CD8-positive, alpha-beta memory T cell (primary cell): ENCODE results near the gene LGALS14. TPM values are rescaled to one million over a fixed set of nuclear protein-coding genes. Genes with fewer than 3 reads are reported as not detected.
"Not testable (repeated sequence)": the region's sequence is repeated elsewhere in the genome, so short reads cannot be mapped to it uniquely, and the experiment has no call there.

Source experiments
- CTCF ChIA-PET: fragments of 350-600 bp; sonication (Branson Sonifier 250); formaldehyde crosslinking; loops from one replicate; lab custom pipeline; 2021; ENCODE audit warnings: antibody characterized with exemption; lab: Charles Lee
- POLR2A ChIA-PET: fragments of 350-600 bp; sonication (Branson Sonifier 250); formaldehyde crosslinking; loops from one replicate; lab custom pipeline; 2021; ENCODE audit warnings: antibody characterized with exemption; lab: Charles Lee
- DNase-seq, 5 donors: peaks; one replicate each; pipeline versions ENCODE4 v3.0.0 to v3.0.0-alpha.2; 2020 to 2022; ENCODE audit warnings: mixed read lengths in 1 of 5
- H3K27ac ChIP-seq: one replicate; pipeline ENCODE4 v1.7.0; 2013; ENCODE audit warnings: low read depth, mild to moderate bottlenecking, low read length, moderate library complexity
- H3K27me3 ChIP-seq: 2 replicates; pipeline ENCODE4 v1.7.0; 2013; ENCODE audit warnings: low read length, mild to moderate bottlenecking; ENCODE audit not compliant: insufficient read depth, poor library complexity, severe bottlenecking
- H3K36me3 ChIP-seq: 2 replicates; pipeline ENCODE4 v1.7.0; 2013; ENCODE audit warnings: mild to moderate bottlenecking, low read length, moderate library complexity; ENCODE audit not compliant: insufficient read depth
- H3K4me1 ChIP-seq: 2 replicates; pipeline ENCODE4 v1.7.0; 2013; ENCODE audit warnings: mild to moderate bottlenecking, low read length, moderate library complexity; ENCODE audit not compliant: insufficient read depth
- H3K4me3 ChIP-seq: 2 replicates; pipeline ENCODE4 v1.7.0; 2013; ENCODE audit warnings: mild to moderate bottlenecking, low read length
- H3K9me3 ChIP-seq: 2 replicates; pipeline ENCODE4 v1.7.0; 2013; ENCODE audit warnings: mild to moderate bottlenecking, low read length
- H3K27ac Mint-ChIP-seq, 8 donors: one replicate each; pipeline ENCODE4 v1.8.0; 2020 to 2021; ENCODE audit warnings: mixed read lengths in 8 of 8, mild to moderate bottlenecking in 6 of 8, inconsistent platforms in 3 of 8, moderate library complexity in 3 of 8
- H3K27me3 Mint-ChIP-seq, 2 donors: one replicate each; pipeline ENCODE4 v1.8.0; 2020 to 2021; ENCODE audit warnings: mixed read lengths in 2 of 2, mild to moderate bottlenecking in 1 of 2, moderate library complexity in 1 of 2
- H3K36me3 Mint-ChIP-seq, 3 donors: one replicate each; pipeline ENCODE4 v1.8.0; 2020 to 2021; ENCODE audit warnings: mixed read lengths in 3 of 3, inconsistent platforms in 1 of 3, mild to moderate bottlenecking in 1 of 3
- H3K4me1 Mint-ChIP-seq, 3 donors: one replicate each; pipeline ENCODE4 v1.8.0; 2020 to 2021; ENCODE audit warnings: mixed read lengths in 3 of 3, inconsistent platforms in 1 of 3, mild to moderate bottlenecking in 1 of 3
- H3K4me3 Mint-ChIP-seq, 7 donors: one replicate each; pipeline ENCODE4 v1.8.0; 2020 to 2021; ENCODE audit warnings: mixed read lengths in 7 of 7, mild to moderate bottlenecking in 6 of 7, moderate library complexity in 4 of 7, inconsistent platforms in 2 of 7
- H3K9me3 Mint-ChIP-seq, 5 donors: one replicate each; pipeline ENCODE4 v1.8.0; 2020 to 2022; ENCODE audit warnings: mixed read lengths in 5 of 5, mild to moderate bottlenecking in 3 of 5, moderate library complexity in 2 of 5, inconsistent platforms in 1 of 5
- polyA plus RNA-seq: library from polyadenylated mRNA; unstranded; fragments of 300-500 nt; fragmentation: Illumina TruSeq; gene quantifications from one replicate; pipeline ENCODE4 v1.2.3, GENCODE V29; 2021
- total RNA-seq, 2 experiments: library from RNA; stranded (reverse); gene quantifications; one replicate each; pipeline ENCODE4 v1.2.3, GENCODE V29; 2021

Gene LGALS14, protein sequence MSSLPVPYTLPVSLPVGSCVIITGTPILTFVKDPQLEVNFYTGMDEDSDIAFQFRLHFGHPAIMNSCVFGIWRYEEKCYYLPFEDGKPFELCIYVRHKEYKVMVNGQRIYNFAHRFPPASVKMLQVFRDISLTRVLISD
- total RNA-seq = not detected
- polyA plus RNA-seq = not detected

DNA sequence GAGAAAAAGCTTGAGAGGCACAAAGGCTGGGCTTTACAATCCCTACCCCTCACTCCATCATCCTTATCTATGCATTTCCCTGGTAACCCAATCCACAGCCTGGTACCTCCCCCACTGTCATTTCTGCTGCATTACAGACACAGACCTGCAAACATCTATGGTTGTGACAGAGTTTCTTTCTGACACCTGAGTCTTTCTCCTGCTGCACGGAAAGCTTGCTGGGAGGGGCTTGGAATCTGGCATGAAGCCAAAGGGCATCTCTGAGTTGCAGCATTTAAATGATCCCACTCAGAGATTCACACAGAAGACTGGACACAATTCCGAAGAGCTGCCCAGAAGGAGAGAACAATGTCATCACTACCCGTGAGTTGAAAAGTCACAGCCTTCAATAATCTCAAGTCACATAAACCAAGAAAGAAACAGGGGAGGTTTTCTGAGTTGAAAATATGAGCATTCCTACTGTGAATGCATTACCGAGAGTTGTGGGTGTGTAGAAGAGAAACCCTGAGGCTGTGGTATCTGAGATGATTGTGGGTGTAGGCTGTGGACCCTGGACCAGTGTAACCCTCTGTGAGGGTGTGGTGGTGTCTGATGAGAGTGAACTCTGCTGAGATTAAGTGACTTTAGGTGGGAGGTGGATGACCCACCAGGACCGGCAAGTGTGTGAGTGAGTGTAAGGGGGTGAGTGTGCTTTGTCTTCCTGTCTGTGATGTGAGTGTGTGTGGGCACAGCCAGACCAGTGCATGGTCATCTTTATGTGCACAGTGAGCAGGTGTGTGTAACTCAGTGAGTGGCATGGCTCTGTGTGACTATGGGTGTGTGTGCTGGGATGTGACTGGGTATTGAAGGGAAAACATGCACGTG lies at the start of gene LGALS14:
LGALS14 (plus strand) TSS at position 301 of the 864 bp plus-strand sequence; CDS start at position 349, 48 bp downstream.
- peak within 1 kb of the TSS in 3 of 8 donors; percentile 39 to 45 (median 42) for H3K27ac Mint-ChIP-seq
- CTCF ChIA-PET = no interaction called here
- peaks cover 8 to 22% (median 21%) of the 10 kb centered on the region in 3 donors for H3K4me1 Mint-ChIP-seq
- no peak for DNase-seq
- Histone ChIP-seq H3K9me3 (no peaks in the 10 kb centered on the region), H3K4me1 (peaks cover 23% of the 10 kb centered on the region), H3K36me3 (no peaks in the 10 kb centered on the region), H3K27ac (no peak within 1 kb of the TSS), H3K27me3 (no peaks in the 10 kb centered on the region), H3K4me3 (no peak within 1 kb of the TSS)
- peaks cover 8 to 30% of the 10 kb centered on the region in 2 donors for H3K27me3 Mint-ChIP-seq
- POLR2A ChIA-PET = no interaction called here
- H3K4me3 Mint-ChIP-seq = peak within 1 kb of the TSS in 1 of 7 donors; percentile 23
- no peaks in the 10 kb centered on the region for H3K9me3 Mint-ChIP-seq
- no peaks in the 10 kb centered on the region for H3K36me3 Mint-ChIP-seq

DNA sequence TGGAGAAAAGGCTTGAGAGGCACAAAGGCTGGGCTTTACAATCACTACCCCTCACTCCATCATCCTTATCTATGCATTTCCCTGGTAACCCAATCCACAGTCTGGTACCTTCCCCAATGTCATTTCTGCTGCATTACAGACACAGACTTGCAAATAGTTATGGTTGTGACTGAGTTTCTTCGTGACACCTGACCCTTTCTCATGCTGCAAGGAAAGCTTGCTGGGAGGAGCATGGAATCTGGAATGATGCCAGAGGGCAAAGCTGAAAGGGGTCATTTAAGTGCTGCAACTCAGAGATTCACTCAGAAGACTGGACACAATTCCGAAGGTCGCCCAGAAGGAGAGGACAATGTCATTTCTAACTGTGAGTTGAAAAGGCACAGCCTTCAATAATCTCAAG lies 48.7 kb upstream of the LGALS14 start, which contains the start of gene LGALS16:
LGALS16 (plus strand) TSS at position 301 of the 400 bp plus-strand sequence; CDS start at position 350, 49 bp downstream.
- Mint-ChIP-seq H3K27me3 (peaks cover 23 to 53% of the 10 kb centered on the region in 2 donors), H3K9me3 (no peaks in the 10 kb centered on the region), H3K4me1 (no peaks in the 10 kb centered on the region), H3K36me3 (no peaks in the 10 kb centered on the region), H3K4me3 (no peak within 1 kb of the TSS), H3K27ac (peak within 1 kb of the TSS in 1 of 8 donors; percentile 34)
- CTCF ChIA-PET = no interaction called here
- no peak within 1 kb of the TSS for H3K27ac ChIP-seq
- no peak within 1 kb of the TSS for H3K4me3 ChIP-seq
- DNase-seq = no peak
- no peaks in the 10 kb centered on the region for H3K36me3 ChIP-seq
- no peaks in the 10 kb centered on the region for H3K4me1 ChIP-seq
- H3K27me3 ChIP-seq = no peaks in the 10 kb centered on the region
- POLR2A ChIA-PET = no interaction called here
- H3K9me3 ChIP-seq = no peaks in the 10 kb centered on the region

DNA sequence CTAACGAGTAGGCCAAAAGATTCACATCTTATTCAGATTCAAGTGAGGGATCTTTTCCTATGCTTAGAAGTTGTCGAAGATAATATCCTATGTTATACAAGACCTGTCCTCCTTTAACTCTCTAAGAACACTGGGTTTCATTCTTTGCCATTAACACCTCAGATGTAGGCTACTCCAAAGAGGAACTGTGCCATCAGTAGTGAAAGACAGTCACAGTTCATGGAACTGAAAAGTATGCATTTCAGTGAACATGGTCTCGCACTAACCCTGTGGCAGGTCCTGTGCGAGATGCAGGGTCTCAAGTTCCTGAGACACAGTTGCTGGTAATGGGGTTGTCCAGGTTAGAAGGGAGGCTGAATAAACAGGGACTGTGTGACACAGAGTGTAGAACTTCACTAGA lies 44.5 kb upstream of the LGALS14 start:
- peak overlapping the region in 1 of 8 donors; percentile 5 for H3K27ac Mint-ChIP-seq
- no peaks in the 10 kb centered on the region for H3K36me3 Mint-ChIP-seq
- Histone ChIP-seq H3K27me3 (no peaks in the 10 kb centered on the region), H3K9me3 (no peaks in the 10 kb centered on the region), H3K36me3 (no peaks in the 10 kb centered on the region), H3K4me1 (no peaks in the 10 kb centered on the region), H3K4me3 (no peak overlapping the region), H3K27ac (no peak overlapping the region)
- DNase-seq = no peak
- peaks cover 5 to 42% of the 10 kb centered on the region in 2 donors for H3K27me3 Mint-ChIP-seq
- H3K4me3 Mint-ChIP-seq = no peak overlapping the region
- no peaks in the 10 kb centered on the region for H3K9me3 Mint-ChIP-seq
- ChIA-PET POLR2A (no interaction called here), CTCF (no interaction called here)
- H3K4me1 Mint-ChIP-seq = no peaks in the 10 kb centered on the region

DNA sequence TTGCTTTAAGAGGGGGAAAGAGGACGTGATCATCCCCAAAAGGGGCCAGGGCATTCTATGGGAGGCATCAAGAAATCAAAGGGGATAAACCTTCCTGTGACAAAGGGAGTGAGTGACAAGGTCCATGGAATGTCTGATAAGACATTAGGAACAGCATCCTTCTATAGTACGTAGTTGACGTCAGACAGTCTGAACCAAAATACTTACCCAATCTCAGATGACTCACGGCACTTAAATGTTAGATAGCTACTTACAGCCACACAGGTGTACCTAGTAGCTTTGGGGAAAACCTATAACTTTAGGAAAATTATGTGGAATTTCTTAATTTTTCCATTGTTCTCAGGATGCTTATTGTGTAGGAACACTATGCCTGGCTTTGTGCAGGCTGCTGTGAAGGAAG lies 43.6 kb upstream of the LGALS14 start:
- Mint-ChIP-seq H3K4me3 (no peak overlapping the region), H3K27me3 (peaks cover 7 to 50% of the 10 kb centered on the region in 2 donors), H3K36me3 (peaks cover 0 to 1% (median 0%) of the 10 kb centered on the region in 3 donors), H3K4me1 (no peaks in the 10 kb centered on the region), H3K27ac (no peak overlapping the region), H3K9me3 (peaks cover 0 to 3% (median under 1%) of the 10 kb centered on the region in 5 donors)
- ChIA-PET POLR2A (no interaction called here), CTCF (no interaction called here)
- no peaks in the 10 kb centered on the region for H3K36me3 ChIP-seq
- H3K9me3 ChIP-seq = no peaks in the 10 kb centered on the region
- no peak for DNase-seq
- H3K27me3 ChIP-seq = no peaks in the 10 kb centered on the region
- H3K4me1 ChIP-seq = no peaks in the 10 kb centered on the region
- H3K4me3 ChIP-seq = no peak overlapping the region
- no peak overlapping the region for H3K27ac ChIP-seq

DNA sequence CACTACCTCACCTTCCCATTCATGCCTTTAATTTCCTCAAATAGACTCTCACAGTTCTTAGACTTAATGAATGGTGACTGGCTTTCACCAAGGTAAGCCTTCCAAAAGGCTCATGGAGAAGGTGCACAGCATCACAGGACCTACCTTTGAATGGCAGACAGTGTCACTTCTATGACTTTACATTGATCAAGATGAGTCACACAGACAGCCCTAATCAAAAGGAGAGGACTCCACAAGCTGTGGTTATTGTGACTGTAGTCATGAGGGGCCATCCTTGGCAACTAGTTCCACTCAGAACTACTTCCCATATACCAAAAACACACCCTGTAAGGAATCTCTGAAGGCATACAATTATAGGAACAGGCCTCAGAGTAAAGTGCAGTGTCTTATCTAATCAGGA lies 42.7 kb upstream of the LGALS14 start:
- no peaks in the 10 kb centered on the region for H3K4me1 Mint-ChIP-seq
- peak overlapping the region in 1 of 8 donors; percentile 34 for H3K27ac Mint-ChIP-seq
- H3K36me3 ChIP-seq = no peaks in the 10 kb centered on the region
- no peaks in the 10 kb centered on the region for H3K9me3 ChIP-seq
- no peak overlapping the region for H3K4me3 Mint-ChIP-seq
- peaks cover 0 to 8% (median 3%) of the 10 kb centered on the region in 5 donors for H3K9me3 Mint-ChIP-seq
- H3K36me3 Mint-ChIP-seq = peaks cover 0 to 8% (median 0%) of the 10 kb centered on the region in 3 donors
- H3K4me1 ChIP-seq = no peaks in the 10 kb centered on the region
- POLR2A ChIA-PET = no interaction called here
- CTCF ChIA-PET = no interaction called here
- no peak overlapping the region for H3K4me3 ChIP-seq
- DNase-seq = no peak
- H3K27ac ChIP-seq = no peak overlapping the region
- no peaks in the 10 kb centered on the region for H3K27me3 ChIP-seq
- peaks cover 10 to 51% of the 10 kb centered on the region in 2 donors for H3K27me3 Mint-ChIP-seq

DNA sequence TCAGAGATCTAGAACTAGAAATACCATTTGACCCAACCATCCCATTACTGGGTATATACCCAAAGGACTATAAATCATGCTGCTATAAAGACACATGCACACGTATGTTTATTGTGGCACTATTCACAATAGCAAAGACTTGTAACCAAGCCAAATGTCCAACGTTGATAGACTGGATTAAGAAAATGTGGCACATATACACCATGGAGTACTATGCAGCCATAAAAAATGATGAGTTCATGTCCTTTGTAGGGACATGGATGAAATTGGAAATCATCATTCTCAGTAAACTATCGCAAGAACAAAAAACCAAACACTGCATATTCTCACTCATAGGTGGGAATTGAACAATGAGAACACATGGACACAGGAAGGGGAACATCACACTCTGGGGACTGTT lies 34.4 kb upstream of the LGALS14 start:
- H3K4me3 Mint-ChIP-seq, H3K4me1 Mint-ChIP-seq, H3K9me3 ChIP-seq, POLR2A ChIA-PET, CTCF ChIA-PET, H3K27me3 ChIP-seq, H3K27ac Mint-ChIP-seq, H3K27ac ChIP-seq, H3K36me3 Mint-ChIP-seq, H3K36me3 ChIP-seq, H3K4me3 ChIP-seq, DNase-seq: not testable (repeated sequence)
- H3K9me3 Mint-ChIP-seq = peaks cover 0 to 12% (median 4%) of the 10 kb centered on the region in 5 donors
- peaks cover 19 to 39% of the 10 kb centered on the region in 2 donors for H3K27me3 Mint-ChIP-seq
- peaks cover 21% of the 10 kb centered on the region for H3K4me1 ChIP-seq

DNA sequence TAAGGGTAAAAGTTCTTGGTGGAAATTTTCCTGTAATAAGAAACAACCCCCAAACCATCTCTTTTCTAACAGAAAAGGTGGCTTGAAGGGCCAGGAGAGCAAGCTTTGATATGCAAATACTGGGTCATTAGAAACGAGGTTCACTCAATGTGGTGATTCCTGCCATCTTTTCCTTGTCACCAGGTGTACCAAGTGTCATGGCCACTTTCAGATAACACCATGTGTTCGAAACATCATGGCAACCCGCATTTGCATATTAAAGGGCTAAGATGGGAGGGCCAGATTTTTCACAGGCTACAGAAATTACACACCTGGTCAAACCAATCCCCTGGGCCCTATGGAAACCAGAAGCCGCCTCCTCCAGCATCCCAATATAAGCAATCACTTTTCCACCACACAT lies 33.3 kb upstream of the LGALS14 start:
- H3K27ac ChIP-seq = no peak overlapping the region
- H3K36me3 ChIP-seq = no peaks in the 10 kb centered on the region
- CTCF ChIA-PET = interaction anchor here (1.3 to 4.6 kb wide), 2 partner anchors 25 to 120 kb away, joined by 3 to 37 read pairs; no protein-coding TSS in a partner anchor
- DNase-seq = no peak
- H3K4me3 ChIP-seq = no peak overlapping the region
- Mint-ChIP-seq H3K27ac (no peak overlapping the region), H3K4me1 (peaks cover 0 to 15% (median 10%) of the 10 kb centered on the region in 3 donors), H3K9me3 (peaks cover 0 to 6% (median 2%) of the 10 kb centered on the region in 5 donors), H3K27me3 (peaks cover 19 to 28% of the 10 kb centered on the region in 2 donors), H3K4me3 (no peak overlapping the region), H3K36me3 (peaks cover 0 to 4% (median 0%) of the 10 kb centered on the region in 3 donors)
- no peaks in the 10 kb centered on the region for H3K9me3 ChIP-seq
- POLR2A ChIA-PET = no interaction called here
- H3K4me1 ChIP-seq = peaks cover 21% of the 10 kb centered on the region
- no peaks in the 10 kb centered on the region for H3K27me3 ChIP-seq
